Measurements from ENCODE around the gene AK3. TPM values are rescaled to one million over a fixed set of nuclear protein-coding genes. Genes with fewer than 3 reads are reported as not detected.
A peak's percentile ranks its signal among the peaks of the same experiment; 100 is the strongest.
"Not testable (repeated sequence)": the region's sequence is repeated elsewhere in the genome, so short reads cannot be mapped to it uniquely, and the experiment has no call there.

Gene AK3
- total RNA-seq, 1 donor: 72.5 TPM

DNA sequence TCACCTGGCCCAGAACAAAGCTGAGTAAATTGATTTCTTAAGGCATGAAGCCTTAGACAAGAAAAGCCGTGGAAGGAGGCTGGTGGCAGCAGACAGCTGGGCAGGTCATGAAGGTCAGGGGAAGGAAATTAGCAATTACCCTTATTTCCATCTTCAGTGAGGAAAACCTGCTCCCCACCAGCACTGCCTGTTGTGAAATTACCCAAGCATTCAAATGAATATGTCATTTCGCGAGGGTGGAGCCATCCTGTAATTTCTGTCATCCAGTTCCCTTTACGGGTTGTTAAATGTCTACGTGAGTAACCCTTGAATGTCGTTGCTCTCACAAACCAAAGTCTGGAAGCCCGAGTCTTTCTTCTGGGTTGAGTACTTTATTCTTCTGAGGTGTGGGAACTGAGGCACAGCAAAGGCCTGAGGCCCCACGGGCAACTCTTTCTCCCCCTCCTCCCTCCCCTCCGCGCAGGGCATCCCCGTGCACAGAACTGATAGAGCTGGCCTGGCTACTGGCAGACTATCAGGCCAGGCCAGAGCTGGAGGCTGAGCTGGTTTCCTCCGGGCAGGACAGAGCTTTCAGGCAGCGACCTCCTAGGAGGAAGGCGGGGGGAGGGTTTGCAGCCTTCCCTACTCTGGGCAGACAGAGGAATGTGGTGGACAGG is 22.0 kb upstream of the AK3 start:
- DNase-seq (ENCODE audit: low read depth): peak; percentile 43
- H3K4me3 ChIP-seq (ENCODE audit: low read depth, low read length): no peak overlapping the region

DNA sequence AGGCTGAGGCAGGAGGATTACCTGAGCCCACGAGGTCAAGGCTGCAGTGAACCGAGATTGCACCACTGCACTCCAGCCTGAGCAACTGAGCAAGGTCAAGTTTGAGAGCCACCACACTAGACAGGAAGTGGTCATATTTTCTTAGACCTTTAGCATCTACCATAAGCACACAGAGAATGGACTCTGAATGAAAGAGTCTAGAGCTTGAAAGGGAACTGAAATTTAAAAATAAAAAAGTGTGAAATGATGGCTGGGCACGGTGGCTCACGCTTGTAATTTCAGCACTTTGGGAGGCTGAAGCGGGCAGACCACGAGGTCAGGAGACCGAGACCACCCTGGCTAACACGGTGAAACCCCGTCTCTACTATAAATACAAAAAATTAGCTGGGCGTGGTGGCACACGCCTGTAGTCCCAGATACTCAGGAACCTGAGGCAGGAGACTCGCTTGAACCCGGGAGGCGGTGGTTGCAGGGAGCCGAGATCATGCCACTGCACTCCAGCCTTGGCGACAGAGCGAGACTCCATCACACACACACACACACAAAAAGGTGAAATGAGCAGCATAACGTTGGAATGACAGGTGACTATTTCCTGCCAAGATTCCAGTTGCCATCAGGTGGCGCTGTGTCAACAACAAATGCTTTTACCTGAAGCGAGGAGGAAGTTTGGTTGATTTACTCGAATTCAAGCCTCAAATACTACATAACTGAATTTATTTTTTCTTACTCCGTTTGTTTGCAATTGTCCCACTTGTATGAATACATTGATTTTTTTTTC is 21.3 kb upstream of the AK3 start:
- TF ChIP-seq, protein P1, sequence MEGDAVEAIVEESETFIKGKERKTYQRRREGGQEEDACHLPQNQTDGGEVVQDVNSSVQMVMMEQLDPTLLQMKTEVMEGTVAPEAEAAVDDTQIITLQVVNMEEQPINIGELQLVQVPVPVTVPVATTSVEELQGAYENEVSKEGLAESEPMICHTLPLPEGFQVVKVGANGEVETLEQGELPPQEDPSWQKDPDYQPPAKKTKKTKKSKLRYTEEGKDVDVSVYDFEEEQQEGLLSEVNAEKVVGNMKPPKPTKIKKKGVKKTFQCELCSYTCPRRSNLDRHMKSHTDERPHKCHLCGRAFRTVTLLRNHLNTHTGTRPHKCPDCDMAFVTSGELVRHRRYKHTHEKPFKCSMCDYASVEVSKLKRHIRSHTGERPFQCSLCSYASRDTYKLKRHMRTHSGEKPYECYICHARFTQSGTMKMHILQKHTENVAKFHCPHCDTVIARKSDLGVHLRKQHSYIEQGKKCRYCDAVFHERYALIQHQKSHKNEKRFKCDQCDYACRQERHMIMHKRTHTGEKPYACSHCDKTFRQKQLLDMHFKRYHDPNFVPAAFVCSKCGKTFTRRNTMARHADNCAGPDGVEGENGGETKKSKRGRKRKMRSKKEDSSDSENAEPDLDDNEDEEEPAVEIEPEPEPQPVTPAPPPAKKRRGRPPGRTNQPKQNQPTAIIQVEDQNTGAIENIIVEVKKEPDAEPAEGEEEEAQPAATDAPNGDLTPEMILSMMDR (IDR thresholded peaks at IDR 0.05; ENCODE audit: insufficient read depth, low read depth, low read length): peak; percentile 78
- no peak overlapping the region for H3K4me3 ChIP-seq (ENCODE audit: low read depth, low read length)

More for the DNA sequence above, 22.0 kb upstream of the AK3 start:
- TF ChIP-seq, protein P1 (IDR thresholded peaks at IDR 0.05; ENCODE audit: insufficient read depth, low read depth, low read length): no peak

DNA sequence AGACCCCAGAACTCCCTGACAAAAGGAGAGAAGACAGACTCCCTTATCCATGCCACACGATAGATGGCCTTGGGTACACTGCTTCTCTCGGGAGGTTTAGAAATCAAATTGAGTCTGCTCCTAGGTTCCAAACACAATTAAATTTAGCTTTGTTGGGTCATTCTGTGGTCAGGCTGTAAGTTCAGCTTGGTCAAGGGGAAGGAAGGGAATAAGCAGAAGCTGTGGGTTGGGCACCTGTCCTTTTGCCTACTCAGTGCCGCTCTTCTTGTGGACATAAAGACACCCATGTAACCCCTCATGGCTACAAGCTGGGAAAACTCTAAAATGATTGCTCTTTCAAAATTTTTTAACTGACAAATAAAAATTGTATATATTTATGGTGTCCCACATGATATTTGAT is 19.1 kb upstream of the AK3 start:
- no peak overlapping the region for H3K4me3 ChIP-seq (ENCODE audit: low read depth, low read length)
- TF ChIP-seq, protein P1 (IDR thresholded peaks at IDR 0.05; ENCODE audit: insufficient read depth, low read depth, low read length): no peak
- DNase-seq (ENCODE audit: low read depth): no peak

More for the DNA sequence above, 21.3 kb upstream of the AK3 start:
- peak; percentile 77 for DNase-seq (ENCODE audit: low read depth)

DNA sequence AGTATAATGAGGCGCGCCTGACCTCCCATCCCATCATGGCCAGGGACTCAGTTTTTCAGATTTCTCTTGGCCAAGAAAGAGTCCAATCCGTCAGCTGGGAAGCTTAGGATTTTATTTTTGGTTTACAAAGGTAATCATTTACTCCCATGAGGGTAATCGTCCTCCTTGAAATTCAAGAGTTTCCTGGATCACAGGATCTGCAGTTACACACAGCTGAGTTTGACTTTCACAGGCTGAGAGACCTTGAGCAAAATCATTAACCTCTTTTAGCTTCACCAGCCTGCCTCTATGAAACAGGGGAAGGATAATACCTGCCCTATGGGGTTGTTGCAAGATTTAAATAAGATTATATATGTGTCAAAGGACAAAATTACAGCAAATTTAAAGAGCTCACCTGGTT is 15.4 kb upstream of the AK3 start:
- TF ChIP-seq, protein P1 (IDR thresholded peaks at IDR 0.05; ENCODE audit: insufficient read depth, low read depth, low read length): no peak
- no peak for DNase-seq (ENCODE audit: low read depth)

DNA sequence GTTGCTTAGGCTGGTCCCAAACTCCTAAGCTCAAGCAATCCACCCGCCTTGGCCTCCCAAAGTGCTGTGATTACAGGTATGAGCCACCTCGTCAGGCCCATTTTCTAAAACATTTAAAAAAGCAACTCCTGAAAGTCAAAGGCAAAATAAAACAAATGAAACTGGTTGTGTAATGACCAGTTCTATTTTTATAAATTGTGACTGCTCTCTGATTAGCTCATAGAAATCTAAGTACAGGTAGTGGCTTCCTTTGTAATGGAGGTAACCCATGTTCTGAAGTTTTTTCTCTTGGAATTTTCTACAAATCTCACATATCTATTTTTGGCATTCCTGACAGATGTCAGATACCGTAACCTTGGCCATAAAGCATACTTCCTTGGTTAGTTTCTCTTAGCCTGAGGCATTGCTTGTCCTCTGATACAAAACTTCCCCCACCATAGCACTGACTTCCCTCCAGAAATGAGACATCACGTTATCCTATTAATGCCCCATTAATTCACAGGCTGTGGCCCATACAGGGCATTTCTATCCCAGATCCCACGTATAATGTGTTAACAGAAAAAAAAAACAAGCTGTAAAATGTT is 14.1 kb upstream of the AK3 start:
- H3K4me3 ChIP-seq (ENCODE audit: low read depth, low read length): no peak overlapping the region
- peak; percentile 36 for DNase-seq (ENCODE audit: low read depth)
- TF ChIP-seq, protein P1 (IDR thresholded peaks at IDR 0.05; ENCODE audit: insufficient read depth, low read depth, low read length): no peak

More for the DNA sequence above, 15.4 kb upstream of the AK3 start:
- H3K4me3 ChIP-seq (ENCODE audit: low read depth, low read length): no peak overlapping the region

DNA sequence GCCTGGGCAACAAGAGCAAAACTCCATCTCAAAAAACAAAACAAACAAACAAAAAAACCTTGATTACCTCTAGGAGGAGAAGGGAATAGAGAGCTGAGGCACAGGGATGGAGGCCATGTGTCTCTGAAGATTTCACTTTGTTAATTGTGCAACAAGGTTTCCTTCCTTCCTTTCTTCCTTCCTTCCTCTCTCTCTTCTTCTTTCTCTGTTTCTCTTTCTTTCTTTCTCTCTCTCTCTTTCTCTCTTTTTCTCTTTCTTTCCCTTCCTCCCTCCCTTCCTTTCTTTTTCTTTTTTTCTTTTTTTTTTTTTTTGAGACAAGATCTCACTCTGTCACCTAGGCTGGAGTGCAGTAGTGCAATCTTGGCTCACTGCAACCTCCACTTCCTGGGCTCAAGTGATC is 13.5 kb upstream of the AK3 start:
- not testable (repeated sequence) for H3K4me3 ChIP-seq (ENCODE audit: low read depth, low read length); DNase-seq (ENCODE audit: low read depth)

DNA sequence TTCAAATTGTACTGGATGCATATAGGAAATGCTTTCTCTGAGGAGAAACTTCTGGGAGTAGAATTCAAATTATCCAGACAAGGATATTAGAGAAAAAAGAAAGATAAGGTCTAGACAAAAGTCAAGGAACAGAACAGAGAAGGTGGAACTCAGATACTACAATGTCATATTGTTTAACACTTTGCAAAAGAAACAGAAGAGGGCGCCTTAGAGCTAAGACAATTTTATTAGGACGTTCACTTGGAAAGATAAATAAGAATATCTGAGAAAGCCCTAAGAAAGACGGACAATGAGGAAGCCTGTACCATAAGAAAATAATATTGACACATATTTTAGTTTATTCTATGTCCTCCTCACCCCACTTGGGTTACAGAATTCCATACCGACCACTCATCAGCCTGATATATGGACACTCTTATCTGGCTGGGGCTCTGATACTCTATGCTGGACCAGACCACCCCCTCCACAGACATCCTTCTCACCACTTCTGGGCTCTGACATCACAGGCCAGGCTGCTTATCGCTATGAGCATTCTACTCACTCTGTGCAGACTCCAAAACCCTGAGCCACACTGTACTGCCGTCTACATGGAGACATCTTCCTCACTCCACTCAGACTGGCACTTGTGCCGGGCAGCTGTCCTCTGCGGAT is 9.1 kb upstream of the AK3 start:
- DNase-seq (ENCODE audit: low read depth): peak; percentile 56
- H3K4me3 ChIP-seq (ENCODE audit: low read depth, low read length): no peak overlapping the region
- TF ChIP-seq, protein P1 (IDR thresholded peaks at IDR 0.05; ENCODE audit: insufficient read depth, low read depth, low read length): peak; percentile 61

Data from fibroblast of villous mesenchyme (primary cell).